ENCODE measurements around the gene NUDT17.

Gene NUDT17

DNA sequence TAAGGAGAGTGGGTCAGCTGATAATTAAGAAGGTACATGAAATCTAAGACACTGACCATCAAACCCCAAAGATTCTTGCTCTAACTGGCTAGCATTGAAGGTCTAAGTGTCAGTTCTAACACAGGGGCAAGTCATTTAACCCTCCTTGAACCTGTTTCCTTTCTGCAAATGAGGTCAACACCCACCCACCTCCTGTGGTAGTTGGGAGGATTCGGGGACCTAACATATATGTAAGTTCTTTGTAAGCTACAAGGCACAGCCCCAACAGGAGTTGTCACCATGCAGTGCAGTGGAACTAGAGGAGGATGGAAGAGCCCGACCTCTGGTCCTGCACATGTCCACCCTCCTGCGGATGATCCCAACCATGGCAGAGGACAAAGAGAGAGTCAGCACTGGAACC lies 2.4 kb downstream of the NUDT17 start:
- no peak for DNase-seq (ENCODE audit: low spot score)

DNA sequence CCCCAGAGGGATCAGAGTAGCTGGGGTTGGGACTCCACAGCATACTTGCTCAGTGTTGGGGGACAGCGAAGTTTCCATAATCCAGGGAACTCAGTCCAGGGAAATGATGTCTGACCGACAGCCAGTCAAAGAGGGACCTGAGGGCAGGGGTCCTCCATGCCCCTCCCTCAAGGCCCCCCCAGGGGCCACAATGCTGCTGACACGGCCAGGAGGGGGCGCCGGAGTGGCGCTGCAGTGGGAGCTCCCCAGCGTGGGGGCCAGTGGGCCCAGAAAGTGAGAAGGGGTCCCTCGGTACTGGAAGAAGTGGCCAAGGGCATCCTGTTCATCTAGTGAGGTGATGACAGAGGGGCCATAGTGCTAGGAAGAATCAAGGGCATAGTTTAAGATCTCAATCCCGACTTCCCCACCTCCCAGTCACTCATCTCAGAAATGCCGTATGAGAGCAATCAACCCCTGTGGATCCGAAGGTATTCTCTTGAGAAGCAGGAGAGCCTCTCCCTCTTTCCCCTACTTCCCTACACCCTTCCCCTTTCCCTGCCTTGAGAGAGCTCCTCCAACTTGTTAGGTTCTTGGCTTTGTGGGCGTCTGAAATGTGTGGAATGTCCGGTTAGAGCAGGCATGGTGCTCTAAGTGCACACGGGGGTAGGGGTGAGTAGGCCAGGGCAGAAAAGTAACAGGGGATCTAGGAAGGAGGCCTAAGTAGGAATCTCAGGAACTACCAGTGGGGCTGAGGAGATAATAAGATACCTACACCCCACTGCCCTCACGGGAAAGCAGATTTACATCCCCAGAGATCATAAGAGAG lies 4.1 kb downstream of the NUDT17 start:
- DNase-seq (ENCODE audit: low spot score) = peak; percentile 48

DNA sequence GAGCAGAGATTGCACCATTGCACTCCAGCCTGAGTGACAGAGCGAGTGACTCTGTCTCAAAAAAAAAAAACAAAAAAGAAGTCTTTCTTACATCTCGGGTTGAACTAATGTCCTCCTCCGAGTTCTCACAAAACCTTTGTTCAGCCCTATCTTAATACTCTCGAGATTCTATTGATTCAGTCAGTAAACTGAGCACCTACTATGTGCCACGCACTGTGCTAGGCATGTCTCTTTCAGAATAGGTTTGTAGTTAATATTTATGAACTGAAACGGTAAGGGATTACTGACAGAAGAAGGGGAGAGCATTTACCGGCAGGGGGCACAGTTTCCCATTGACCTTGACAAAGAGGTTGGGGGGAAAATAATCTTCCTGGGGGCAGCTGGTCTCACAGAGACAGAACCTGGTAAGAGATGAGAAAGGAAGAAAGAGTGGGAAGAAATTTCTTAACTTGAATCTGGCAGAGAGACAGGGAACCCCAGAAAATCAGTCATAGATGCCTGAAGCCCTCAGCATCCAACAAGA lies 10.1 kb downstream of the NUDT17 start:
- DNase-seq (ENCODE audit: low spot score) = no peak

DNA sequence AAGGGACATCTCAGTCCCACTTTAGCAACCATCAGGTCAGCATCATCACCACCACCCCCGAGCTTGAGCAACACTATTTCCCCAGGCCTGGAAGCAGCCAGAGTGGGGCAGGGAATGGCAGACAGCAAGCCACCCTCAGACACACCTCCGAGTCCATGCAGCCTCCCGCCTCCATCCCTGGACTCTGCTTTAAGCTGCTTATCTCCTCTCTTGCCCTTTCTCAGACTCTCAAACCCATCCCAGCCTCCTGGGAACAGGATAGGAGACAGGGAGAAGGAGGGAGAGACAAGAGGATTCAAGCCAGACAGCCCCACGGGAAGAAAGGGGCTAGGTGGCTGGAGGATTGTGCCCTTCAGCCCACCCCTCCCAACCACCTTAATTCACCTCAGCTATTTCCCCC lies 11.7 kb downstream of the NUDT17 start:
- DNase-seq (ENCODE audit: low spot score) = no peak

DNA sequence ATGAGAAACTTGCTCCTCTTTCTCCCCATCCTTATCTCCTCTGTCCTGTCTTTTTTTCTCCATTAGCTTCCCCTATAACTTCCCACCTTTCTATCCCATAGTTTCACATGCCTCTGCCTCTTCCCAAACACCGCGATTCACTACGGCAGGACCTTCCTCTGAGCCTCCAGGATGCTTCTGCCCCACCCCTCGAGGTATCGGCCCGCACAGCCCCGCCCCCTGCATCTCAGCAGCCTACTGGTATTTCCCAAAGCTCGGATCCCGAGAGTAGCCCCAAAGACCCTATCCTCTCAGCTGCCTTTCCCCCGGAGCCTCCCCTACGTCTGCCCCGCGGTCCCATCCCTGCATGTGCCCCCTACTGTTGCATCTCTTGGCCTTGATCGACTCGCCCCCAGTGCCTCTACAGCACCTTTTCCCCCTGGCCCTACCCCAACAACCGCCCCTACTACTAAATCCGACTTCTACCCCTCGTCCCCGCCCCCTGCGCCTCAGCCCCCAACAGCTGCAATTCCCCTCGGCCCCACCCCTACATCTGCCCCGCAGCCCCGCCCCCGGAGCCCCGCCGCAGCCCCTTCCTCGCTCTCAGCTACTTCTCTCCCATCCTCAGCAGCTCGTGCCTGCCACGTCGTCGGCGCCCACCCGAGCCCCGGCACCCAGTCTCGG lies 12.9 kb downstream of the NUDT17 start:
- DNase-seq (ENCODE audit: low spot score) = peak; percentile 57

DNA sequence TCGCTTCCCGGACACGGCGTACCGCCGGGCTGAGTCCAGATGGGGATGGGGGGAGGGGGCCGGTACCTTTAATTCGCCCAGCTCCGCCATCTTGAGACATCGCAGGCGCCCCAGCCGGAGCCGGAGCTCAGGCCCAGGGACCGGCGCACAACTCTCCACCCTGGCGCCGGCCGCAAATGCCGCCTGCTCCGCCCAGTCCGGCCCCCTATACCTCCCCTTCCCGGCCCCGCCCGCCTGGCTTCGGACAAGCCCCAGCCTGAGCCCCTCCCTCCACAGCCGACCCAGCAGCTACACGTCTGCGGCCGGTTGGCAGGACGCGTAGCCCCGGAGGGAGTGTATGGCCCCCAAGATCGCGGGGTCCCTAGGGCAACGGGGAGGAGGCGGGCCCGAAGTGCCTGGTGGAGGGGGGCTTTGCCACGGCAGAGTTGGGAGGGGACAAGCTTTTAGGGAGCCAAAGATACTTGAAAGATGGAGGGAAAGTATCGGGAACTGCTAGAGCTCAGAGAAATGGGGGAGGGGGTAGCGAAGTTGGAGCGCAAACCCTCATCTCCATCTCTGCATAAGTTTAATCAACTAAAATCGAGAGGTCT lies 13.6 kb downstream of the NUDT17 start, which contains the start of gene PIAS3:
Gene PIAS3 (minus strand): TSS at position 181 of the 590 bp plus-strand sequence. CDS start 91 bp downstream, at position 90.
- peak; percentile 88 for DNase-seq (ENCODE audit: low spot score)

DNA sequence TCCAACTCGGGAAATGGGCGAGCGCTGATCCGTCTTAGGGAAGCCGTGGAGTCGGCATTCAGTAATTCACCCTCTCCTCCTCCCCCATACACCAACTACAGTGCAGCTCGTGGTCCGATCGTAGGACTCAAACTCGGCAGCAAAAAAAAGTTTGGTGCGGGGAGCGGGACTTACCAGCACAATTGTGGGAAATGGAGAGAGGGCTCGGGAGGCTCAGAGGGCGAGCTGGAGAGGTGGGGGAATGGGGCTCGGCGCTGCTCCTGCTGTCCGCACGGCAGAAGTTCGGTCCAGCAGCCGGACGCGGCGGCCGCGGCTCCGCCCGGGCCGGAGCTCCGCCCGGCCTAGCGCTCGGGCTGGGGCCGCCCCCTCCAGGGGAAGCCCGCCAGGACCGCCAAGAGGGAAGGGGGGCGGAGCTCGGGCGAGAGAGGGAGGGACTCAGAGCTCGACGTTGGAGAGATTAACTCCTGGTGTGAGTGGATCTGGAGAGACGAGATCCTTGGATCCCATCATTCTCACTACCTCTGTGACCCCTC lies 14.1 kb downstream of the NUDT17 start:
- peak; percentile 77 for DNase-seq (ENCODE audit: low spot score)

DNA sequence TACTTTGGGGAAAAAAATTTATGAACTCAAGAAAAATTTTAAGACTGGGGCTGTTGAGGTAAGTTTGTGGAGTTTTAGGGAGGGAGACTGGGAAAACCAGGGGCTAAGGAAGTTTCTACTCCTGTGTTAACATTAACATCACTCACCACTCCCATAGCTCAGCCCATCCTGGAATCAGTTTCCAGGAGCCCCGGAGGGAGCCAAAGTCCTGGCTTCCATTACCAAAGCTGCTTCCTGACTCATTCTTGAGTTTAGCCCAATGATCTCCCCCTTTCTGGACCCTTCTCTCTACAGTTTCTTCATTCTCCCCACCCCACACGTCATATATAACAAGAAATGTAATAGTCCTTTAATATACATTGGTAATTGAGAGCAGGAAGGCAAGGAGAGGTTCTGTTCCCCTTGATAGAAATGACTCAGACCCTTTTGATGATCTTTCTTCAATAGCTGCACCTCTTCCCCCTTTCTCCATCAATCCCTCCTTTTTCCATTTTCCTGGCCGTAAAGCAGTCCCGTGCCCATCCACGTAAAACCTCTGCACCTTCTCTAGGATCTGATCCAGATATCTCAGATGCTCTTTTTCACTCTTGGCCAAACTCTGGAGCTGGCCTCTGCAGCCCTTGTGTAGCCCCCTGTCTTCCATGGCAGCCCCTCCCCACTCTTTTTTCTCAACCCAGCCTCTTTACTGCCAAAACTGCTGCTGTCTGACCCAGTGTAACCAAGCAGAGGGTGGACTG lies 18.0 kb downstream of the NUDT17 start:
- DNase-seq (ENCODE audit: low spot score) = no peak

DNA sequence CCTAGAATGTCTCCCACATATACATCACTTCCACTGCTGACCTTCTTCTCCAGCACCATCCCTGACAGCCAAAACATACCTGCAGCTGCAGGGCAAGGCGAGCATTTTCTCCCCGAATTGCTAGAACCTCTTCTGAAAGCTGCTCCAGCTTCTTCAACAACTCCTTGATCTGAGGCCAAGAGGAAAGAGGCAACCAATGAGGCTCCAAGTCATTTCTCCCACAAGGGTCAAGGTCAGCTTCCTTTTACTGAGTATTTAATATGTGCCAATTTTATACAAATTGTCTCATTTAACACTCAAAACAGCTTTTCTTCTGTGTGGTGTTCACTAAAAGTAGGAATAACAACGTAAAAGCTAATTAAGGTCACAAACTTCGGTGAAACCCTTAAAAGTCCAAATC lies 22.8 kb downstream of the NUDT17 start:
- DNase-seq (ENCODE audit: low spot score) = no peak

DNA sequence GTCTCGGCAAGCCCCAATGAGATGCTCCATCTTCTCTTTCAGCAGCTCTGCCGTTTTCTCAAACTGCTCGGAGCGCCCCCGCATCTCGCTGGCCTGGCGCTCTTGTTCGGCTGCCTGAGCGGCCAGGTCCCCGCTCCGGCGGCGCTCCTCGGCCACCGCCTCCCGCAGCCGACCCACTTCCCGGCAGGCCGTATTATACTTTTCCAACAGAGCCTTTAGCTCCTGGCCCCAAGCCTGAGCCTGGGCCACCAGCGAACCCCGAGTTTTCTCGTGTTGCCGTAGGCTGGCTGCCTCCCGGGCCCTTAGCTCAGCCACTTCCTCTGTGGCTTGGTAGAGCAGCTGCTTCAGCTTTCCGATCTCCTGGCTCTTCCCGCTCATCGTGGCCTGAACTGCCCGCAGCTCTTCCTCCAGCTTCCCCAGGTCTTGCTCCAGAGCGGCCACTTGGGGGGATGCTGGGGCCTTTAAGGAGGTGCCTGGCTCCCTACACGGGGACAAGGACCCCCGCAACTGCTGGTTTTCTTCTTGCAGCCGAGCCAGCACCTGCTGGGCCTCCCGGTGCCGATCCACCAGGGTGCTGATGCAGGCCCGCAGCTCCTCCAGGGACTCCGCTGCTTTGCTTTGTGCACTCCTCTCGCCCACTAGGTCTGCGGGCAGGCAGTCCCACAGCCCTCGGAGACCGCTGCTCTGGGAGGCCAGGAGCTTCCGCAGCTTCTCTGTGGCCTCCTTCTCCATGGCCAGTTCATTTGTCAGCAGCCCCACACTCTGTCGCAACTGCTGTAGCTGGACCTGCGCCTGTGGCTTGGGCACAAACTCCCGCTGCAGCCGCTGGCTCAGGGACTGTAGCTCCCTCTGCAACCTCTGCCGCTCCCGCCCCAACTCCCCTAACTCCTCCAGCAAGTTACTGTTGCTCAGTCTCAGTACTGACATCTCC lies 26.8 kb downstream of the NUDT17 start:
- DNase-seq (ENCODE audit: low spot score) = no peak

DNA sequence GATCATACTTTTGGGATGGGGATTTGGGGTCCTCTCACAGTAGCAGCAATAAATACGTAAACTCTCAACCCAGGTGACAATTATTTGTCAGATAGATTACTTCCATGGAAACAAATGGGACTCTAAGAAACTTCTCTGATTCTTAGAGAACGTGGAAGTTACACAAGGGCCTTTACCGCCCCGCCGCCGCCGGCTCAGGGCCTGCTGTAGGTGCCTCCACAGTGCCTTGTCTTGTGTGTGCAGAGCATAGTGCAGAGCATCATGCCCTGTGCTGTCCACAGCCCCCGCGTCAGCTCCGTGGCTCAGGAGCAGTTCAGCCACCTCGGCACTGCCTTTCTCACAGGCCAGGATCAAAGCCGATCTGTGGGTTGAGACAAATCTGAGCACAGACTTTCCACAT lies 29.2 kb downstream of the NUDT17 start:
- DNase-seq (ENCODE audit: low spot score) = no peak

DNA sequence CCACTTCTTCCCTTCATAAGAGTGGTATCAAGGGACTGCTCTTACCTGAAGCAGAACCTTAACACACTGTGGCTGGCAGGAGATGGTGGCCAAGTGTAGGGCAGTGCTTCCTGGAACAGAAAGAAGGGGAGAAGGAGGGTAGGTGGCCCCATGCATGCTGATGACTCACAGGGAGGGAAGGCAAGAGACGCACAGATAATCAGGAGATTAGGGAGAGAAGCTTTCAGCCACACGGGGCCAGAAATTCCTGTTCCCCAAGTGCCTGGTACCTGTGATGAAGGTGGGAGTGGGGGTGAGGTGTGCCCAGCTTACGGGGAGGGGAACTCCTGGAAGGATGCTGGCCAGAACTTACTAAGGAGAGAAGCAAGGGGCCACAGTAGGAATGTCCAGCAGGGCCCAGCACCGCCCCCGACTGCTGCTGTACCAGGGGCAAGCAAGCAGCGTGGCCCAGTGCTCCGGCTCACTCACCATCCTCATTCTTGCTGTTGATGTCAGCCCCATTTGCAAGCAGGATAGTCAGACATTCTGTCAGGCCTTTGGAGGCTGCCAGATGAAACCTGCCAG lies 32.6 kb downstream of the NUDT17 start:
- peak; percentile 14 for DNase-seq (ENCODE audit: low spot score)

DNA sequence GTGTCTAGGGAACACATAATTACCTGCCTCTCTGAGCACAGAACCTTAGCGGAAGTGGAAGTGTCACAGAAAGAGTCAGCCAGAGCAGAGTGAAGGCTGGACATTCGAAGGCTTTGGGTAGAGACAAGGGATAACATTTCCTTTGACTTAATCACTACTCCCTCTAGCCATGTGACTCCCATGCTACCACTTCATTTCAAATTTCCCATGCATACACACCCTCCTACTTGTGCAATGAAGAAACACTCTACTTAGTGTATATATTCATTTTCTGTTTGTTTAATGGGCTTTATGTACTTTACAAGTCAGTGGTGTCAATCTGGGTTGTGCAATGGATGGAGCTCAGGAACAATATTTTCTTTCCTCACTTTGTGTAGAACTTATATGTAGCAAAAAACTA lies 33.3 kb downstream of the NUDT17 start:
- DNase-seq (ENCODE audit: low spot score) = no peak

DNA sequence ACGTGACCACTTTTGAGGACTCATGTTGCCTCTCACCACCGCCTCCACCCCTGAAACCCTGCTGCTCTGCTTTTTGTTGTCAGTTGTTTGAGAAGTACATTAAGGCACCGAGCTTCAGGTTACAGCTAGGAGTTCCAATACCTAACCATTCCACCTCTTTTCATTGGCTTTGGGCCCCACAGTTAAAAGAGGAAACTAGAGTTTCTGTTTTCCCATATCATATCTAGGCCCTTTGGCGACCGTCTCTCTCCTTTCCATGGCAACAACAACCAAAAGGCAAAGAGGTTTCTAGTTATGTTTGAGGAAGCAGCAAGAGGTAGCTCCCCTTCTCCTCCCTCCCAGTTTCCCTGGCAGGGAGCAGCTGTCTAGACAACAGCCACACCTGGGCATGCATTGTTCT lies 34.3 kb downstream of the NUDT17 start:
- DNase-seq (ENCODE audit: low spot score) = peak; percentile 13

DNA sequence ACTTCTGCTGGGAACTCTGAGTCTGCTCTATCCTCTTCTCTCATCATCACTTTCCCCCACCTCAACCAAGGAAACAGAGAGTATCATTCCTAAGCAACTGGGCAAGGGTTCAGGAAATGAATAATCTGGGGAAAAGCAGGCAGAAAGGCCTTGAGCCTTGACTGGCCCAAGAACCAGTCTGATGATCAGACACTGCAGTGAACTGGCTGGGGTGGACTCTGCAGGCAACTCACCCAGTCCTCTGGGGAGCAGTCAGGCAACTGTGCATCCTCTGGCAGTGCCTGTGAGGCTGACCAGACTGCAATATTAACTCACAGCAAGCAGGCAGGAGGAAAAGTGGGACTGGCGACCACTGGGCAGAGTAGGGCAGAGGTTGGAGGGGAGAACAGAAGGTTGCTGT lies 39.2 kb downstream of the NUDT17 start:
- DNase-seq (ENCODE audit: low spot score) = no peak

DNA sequence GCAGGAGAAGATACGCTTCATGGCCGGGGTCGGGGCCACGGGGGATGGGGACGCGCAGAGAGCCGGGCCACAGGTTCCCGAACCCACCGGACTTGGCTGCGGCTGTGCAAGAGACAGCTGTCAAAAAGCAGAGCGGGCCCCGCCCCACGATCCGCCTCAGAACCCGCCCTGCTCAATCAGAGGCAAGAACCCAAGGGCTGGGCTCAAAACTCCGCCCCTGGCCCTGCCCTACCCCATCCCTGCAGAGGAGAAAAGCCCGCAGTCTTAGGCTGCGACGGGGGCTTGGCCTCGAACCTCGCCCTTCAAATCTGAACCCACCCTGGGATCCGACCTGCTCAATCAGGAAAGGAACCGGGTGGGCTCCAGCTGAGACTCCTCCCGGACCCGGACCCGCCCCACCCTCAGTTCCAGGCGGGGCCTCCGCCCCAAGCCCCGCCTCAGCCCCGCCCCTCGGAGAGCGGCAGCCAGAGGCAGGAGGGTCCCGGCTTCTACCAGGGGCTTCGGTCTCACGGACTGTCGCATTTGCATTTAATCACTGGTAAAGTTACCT lies 40.4 kb downstream of the NUDT17 start, which contains the start of gene ANKRD35:
Gene ANKRD35 (minus strand): TSS at position 129 of the 550 bp plus-strand sequence. CDS start 108 bp downstream, at position 21.
- peak; percentile 61 for DNase-seq (ENCODE audit: low spot score)

DNA sequence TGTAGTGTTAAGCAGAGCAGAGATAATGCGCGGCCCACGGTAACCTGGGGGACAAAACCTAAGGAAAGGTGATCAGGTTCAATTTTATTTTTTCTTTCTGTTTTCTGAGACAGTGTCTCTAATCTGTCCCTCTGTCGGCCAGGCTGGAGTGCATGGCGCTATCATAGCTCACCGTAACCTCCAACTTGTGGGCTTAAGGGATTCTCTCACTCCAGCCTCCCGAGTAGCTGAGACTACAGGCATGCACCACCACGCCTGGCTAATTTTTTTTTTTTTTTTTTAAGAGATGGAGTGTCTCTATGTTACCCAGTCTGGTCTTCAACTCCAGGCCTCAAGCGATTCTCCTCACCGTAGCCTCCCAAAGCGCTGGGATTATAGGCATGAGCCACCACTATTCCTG lies 41.0 kb downstream of the NUDT17 start:
- no peak for DNase-seq (ENCODE audit: low spot score)

DNA sequence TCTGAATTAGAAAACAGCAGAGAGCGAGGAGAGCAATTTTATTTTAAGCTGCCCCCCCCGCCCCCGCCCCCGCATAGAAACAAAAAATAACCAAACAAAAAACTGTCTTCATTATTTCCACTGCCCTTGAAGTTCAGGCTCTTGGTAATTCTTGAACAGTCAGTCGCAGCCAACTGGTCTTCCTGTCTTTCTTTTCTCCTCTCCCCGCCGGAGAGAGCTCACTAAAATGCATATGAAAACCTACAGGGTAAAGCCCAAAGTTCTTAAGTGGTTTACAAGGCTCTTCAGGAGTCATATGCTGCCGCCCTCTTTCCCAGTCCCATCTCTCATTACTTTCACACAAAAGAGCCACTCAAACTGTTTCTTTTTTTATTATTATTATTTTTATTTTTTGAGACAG lies 41.4 kb downstream of the NUDT17 start:
- DNase-seq (ENCODE audit: low spot score) = no peak

DNA sequence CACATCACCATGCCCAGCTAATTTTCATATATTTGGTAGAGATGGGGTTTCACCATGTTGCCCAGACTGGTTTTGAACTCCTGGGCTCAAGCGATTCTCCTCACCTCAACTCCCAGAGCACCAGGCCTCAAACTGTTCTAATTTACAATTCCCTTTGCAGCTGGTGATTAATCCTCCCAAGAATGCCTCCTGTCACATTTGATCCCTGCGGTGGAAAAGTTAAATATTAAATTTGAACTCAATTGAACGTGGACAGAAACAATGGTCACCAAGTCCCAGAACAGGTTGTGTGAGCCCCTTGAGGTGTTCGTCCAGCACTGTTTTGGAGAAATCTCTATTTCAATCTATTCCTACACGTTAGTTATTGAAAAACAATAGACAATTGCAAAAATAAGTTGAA lies 42.2 kb downstream of the NUDT17 start:
- peak; percentile 32 for DNase-seq (ENCODE audit: low spot score)

DNA sequence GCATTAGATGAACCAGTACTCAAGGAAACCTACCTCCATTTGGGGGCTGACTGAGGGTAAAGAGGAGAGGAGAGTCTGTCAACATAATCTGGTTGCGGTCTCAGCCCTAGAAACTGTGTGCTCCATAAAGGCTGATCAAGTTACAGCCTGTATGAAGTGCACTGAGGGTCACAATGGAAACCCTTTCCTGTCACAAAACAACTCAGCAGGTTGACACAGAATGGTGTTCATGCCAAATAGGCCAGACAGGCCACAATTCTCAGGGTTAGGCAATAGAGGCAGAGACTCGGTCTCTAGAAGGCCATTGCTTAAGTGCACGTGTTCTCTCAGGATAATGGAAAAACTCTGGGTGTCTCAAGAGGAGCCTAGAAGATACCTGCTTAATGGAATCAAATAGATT lies 44.3 kb downstream of the NUDT17 start:
- DNase-seq (ENCODE audit: low spot score) = no peak

Data from SW480 (cell line).